GM23338 (cell line): ENCODE results near the gene EDA2R. TPM values are rescaled to one million over a fixed set of nuclear protein-coding genes. Genes with fewer than 3 reads are reported as not detected.

ENCODE experiments used
- ATAC-seq: fragments of 200-7000 bp; cut with Tn5 transposase; 3 replicates; pipeline ENCODE4 v1.9.1; 2020
- DNase-seq: peaks from one replicate; pipeline ENCODE4 v3.0.0-alpha.2; 2015; ENCODE audit warnings: low spot score
- H2AFZ ChIP-seq: fragments of 200-600 bp; sonication (generic); 2 replicates; pipeline ENCODE4 v1.8.0; 2016; ENCODE audit warnings: antibody characterized with exemption, mild to moderate bottlenecking, moderate library complexity
- H3F3A ChIP-seq: fragments of 200-600 bp; sonication (generic); replicated peaks from 2 replicates; pipeline ENCODE4 v1.8.0; 2017; ENCODE audit warnings: antibody characterized with exemption, mixed run types, low read depth
- H3K27ac ChIP-seq: fragments of 200-600 bp; sonication (generic); 2 replicates; pipeline ENCODE4 v1.6.1; 2016; ENCODE audit warnings: low read depth
- H3K27me3 ChIP-seq: fragments of 200-600 bp; sonication (generic); 2 replicates; pipeline ENCODE4 v1.8.0; 2016; ENCODE audit warnings: mild to moderate bottlenecking, mixed run types, moderate library complexity; ENCODE audit not compliant: insufficient read depth
- H3K36me3 ChIP-seq: fragments of 200-600 bp; sonication (generic); 2 replicates; pipeline ENCODE4 v1.8.0; 2016; ENCODE audit warnings: mild to moderate bottlenecking; ENCODE audit not compliant: insufficient read depth
- H3K4me1 ChIP-seq: fragments of 200-600 bp; sonication (generic); 2 replicates; pipeline ENCODE4 v1.8.0; 2016; ENCODE audit warnings: mild to moderate bottlenecking, moderate library complexity; ENCODE audit not compliant: insufficient read depth
- H3K4me2 ChIP-seq: fragments of 200-600 bp; sonication (generic); 2 replicates; pipeline ENCODE4 v1.7.1; 2017; ENCODE audit warnings: mixed run types
- H3K4me3 ChIP-seq: fragments of 200-600 bp; sonication (generic); 2 replicates; pipeline ENCODE4 v1.6.1; 2016; ENCODE audit warnings: mixed run types
- H3K79me2 ChIP-seq: fragments of 200-600 bp; sonication (generic); replicated peaks from 2 replicates; pipeline ENCODE4 v1.8.0; 2017; ENCODE audit warnings: mild to moderate bottlenecking; ENCODE audit not compliant: insufficient read depth
- H3K9me2 ChIP-seq: fragments of 200-600 bp; sonication (generic); 2 replicates; pipeline ENCODE4 v1.8.0; 2017; ENCODE audit not compliant: insufficient read depth
- H4K20me1 ChIP-seq: fragments of 200-600 bp; sonication (generic); replicated peaks from 2 replicates; pipeline ENCODE4 v1.8.0; 2017; ENCODE audit warnings: mild to moderate bottlenecking; ENCODE audit not compliant: insufficient read depth
- H3K27ac Mint-ChIP-seq: 2 replicates; pipeline ENCODE4 v1.8.0; 2020; ENCODE audit warnings: inconsistent platforms, mild to moderate bottlenecking, moderate library complexity, mixed read lengths
- H3K27me3 Mint-ChIP-seq: 3 replicates; pipeline ENCODE4 v1.8.0; 2022; ENCODE audit warnings: low read depth, mild to moderate bottlenecking, moderate library complexity, mixed read lengths, inconsistent platforms; ENCODE audit not compliant: insufficient read depth, poor library complexity
- H3K36me3 Mint-ChIP-seq: 3 replicates; pipeline ENCODE4 v1.8.0; 2021; ENCODE audit warnings: low read depth, mild to moderate bottlenecking, inconsistent platforms, moderate library complexity, mixed read lengths
- H3K4me1 Mint-ChIP-seq: 3 replicates; pipeline ENCODE4 v1.8.0; 2020; ENCODE audit warnings: mild to moderate bottlenecking, inconsistent platforms, mixed read lengths
- H3K4me3 Mint-ChIP-seq: 3 replicates; pipeline ENCODE4 v1.8.0; 2021; ENCODE audit warnings: moderate library complexity, mild to moderate bottlenecking, inconsistent platforms, mixed read lengths
- H3K9me3 Mint-ChIP-seq: 3 replicates; pipeline ENCODE4 v1.8.0; 2020; ENCODE audit warnings: moderate library complexity, mild to moderate bottlenecking, inconsistent platforms, mixed read lengths
- CTCF ChIP-seq, 2 experiments: fragments of 200-600 bp in 1 of 2; sonication (generic) in 1 of 2; conservative IDR thresholded peaks; 2 replicates each; pipeline versions ENCODE4 v1.5.1 to v1.6.1; 2016 to 2017; ENCODE audit warnings: antibody characterized with exemption in 2 of 2, low read depth in 2 of 2, mild to moderate bottlenecking in 2 of 2, moderate library complexity in 1 of 2
- ETS1 ChIP-seq: IDR thresholded peaks from 2 replicates; pipeline ENCODE4 v1.6.1; 2016; ENCODE audit warnings: antibody characterized with exemption
- EZH2phosphoT487 ChIP-seq: fragments of 200-600 bp; sonication (generic); IDR thresholded peaks from one replicate; pipeline ENCODE4 v1.8.1; 2018; ENCODE audit warnings: antibody characterized with exemption; ENCODE audit not compliant: unreplicated experiment
- JUNB ChIP-seq: IDR thresholded peaks from one replicate; pipeline ENCODE4 v1.6.1; 2016; ENCODE audit warnings: antibody characterized with exemption; ENCODE audit not compliant: unreplicated experiment
- NANOG ChIP-seq: IDR thresholded peaks from 2 replicates; pipeline ENCODE4 v1.6.1; 2016; ENCODE audit warnings: antibody characterized with exemption, borderline replicate concordance
- REST ChIP-seq: IDR thresholded peaks from one replicate; pipeline ENCODE4 v1.6.1; 2018; ENCODE audit warnings: antibody characterized with exemption; ENCODE audit not compliant: unreplicated experiment
- STAT1 ChIP-seq: IDR thresholded peaks from one replicate; pipeline ENCODE4 v1.6.1; 2016; ENCODE audit warnings: antibody characterized with exemption; ENCODE audit not compliant: unreplicated experiment
- ZNF114 ChIP-seq: fragments of 250-450 bp; sonication (Bioruptor Pico); IDR thresholded peaks from 2 replicates; pipeline ENCODE4 v1.5.0; 2020; ENCODE audit warnings: mild to moderate bottlenecking, moderate library complexity
- ZNF462 ChIP-seq: fragments of 250-450 bp; sonication (Bioruptor Pico); IDR thresholded peaks from 2 replicates; pipeline ENCODE4 v1.5.0; 2020; ENCODE audit warnings: mild to moderate bottlenecking, moderate library complexity
- polyA plus RNA-seq: library from polyadenylated mRNA; unstranded; fragments of >200 nt; fragmentation: Nextera tagmentation; extraction: Ambion mirVana; gene quantifications from 2 replicates; pipeline ENCODE4 v1.2.1, GENCODE V29; 2016
- total RNA-seq: library from RNA; depleted of rRNA; stranded (reverse); fragments of >200 nt; shearing (Covaris generic); gene quantifications from 2 replicates; pipeline ENCODE4 v1.2.3, GENCODE V29; 2014

The EDA2R gene
- total and polyA plus RNA-seq, 2 experiments from 2014 or later = 6.0 to 9.6 TPM

- no peak for TF ChIP-seq ZNF462
- no peak for TF ChIP-seq STAT1
- no peak for TF ChIP-seq EZH2phosphoT487
- TF ChIP-seq ZNF114 (CRISPR knock-in tag) = no peak
- no peak for TF ChIP-seq ETS1
- no peak for TF ChIP-seq CTCF (conservative IDR thresholded peaks at IDR 0.05; ENCODE audit: low read depth in 2 of 2)
Measured at GRCh38 chrX:66632981-66633380, 5.9 kb downstream of the EDA2R start (continued).

- no peaks in the 10 kb centered on the region for H3K27me3 ChIP-seq
- no peaks in the 10 kb centered on the region; the same call in 1 of the 2 replicates for H4K20me1 ChIP-seq
- ATAC-seq (no peak), DNase-seq (no peak)
- no peak overlapping the region for H3K27ac Mint-ChIP-seq
- H3K79me2 ChIP-seq = peaks cover 75% of the 10 kb centered on the region
- no peaks in the 10 kb centered on the region for H3K36me3 ChIP-seq
- H3K4me3 Mint-ChIP-seq = no peak overlapping the region
- H3K27me3 Mint-ChIP-seq = peaks cover 2% of the 10 kb centered on the region
- no peaks in the 10 kb centered on the region for H3K36me3 Mint-ChIP-seq
- 0 out of 2 replicates have a peak, but pooled peaks cover 5% of the 10 kb centered on the region for H3K4me1 ChIP-seq
- H3K4me3 ChIP-seq = no peak overlapping the region
- no peaks in the 10 kb centered on the region for H3F3A ChIP-seq
- H3K9me3 Mint-ChIP-seq = no peaks in the 10 kb centered on the region
- H3K9me2 ChIP-seq = no peaks in the 10 kb centered on the region
- H3K4me2 ChIP-seq = no peak overlapping the region
- H2AFZ ChIP-seq = no peak overlapping the region
- peaks cover 10% of the 10 kb centered on the region for H3K4me1 Mint-ChIP-seq
- no peak overlapping the region for H3K27ac ChIP-seq
- no peak for TF ChIP-seq REST
- no peak for TF ChIP-seq NANOG
- no peak for TF ChIP-seq ZNF114 (CRISPR knock-in tag)
- no peak for TF ChIP-seq EZH2phosphoT487
- TF ChIP-seq JUNB = no peak
Measured at GRCh38 chrX:66632473-66632872, 6.4 kb downstream of the EDA2R start.
